Measurements from ENCODE around the gene MYH9. TPM values are rescaled to one million over a fixed set of nuclear protein-coding genes. Genes with fewer than 3 reads are reported as not detected.

The MYH9 gene
- total and polyA plus RNA-seq, 4 donors = 32.3 to 150 (median 98.7) TPM

DNA sequence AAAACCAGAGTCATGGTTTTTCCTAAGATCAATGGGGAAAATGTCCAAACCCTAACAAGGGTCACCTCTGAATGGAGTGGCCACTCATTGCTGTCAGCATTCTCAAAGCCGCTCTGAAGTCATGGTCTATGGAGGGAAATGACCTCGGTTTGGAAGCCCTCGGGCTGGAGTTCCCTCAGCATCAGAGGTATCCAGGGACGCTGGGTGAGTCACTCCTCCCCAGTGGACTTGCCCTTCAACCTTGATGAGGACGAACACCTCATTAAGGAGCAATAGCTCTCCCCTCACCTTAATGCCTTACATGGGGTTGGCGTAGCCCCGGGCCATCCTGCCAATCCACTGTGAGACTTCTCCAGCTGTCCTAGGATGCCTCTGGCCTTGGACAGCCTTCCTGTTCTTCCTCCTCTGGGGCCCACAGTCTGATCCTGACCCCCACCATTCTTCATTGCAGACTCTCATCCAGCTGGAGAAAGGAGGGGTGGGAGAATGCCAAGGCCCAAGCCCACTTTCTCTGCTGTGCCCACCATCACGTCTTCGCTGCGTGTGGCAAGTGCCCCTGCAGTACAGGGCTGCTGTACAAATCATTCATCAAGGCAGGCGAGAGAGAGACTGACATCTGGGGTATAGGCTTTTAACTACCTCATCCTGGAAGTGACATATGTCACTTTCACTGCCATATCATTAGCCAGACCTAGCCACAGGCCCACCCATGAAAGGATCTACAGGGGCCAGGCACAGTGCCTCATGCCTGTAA is 25.4 kb upstream of the MYH9 start (continued):
- TF ChIP-seq REST (IDR thresholded peaks at IDR 0.05) = no peak
- TF ChIP-seq CTCF (IDR thresholded peaks at IDR 0.05; ENCODE audit: low read depth, low read length, missing input control) = no peak

GRCh38 chr22:36411589-36412258 is 24.0 kb upstream of the MYH9 start:
- DNase-seq (ENCODE audit: low spot score) = no peak
- WGBS = 64% methylated on average over 6 of the region's 6 CpGs
- Histone ChIP-seq H3K36me3 (ENCODE audit: control insufficient read depth in 4 of 4, insufficient read depth in 3 of 4, low read depth in 1 of 4, low read length in 3 of 4) (no peaks in the 10 kb centered on the region), H3K9ac (ENCODE audit: low read depth in 1 of 2, low read length in 2 of 2) (no peak overlapping the region), H3K4me3 (ENCODE audit: low read depth in 1 of 3, low read length in 3 of 3) (no peak overlapping the region), H3K9me3 (ENCODE audit: control insufficient read depth in 4 of 4, low read length in 3 of 4) (no peaks in the 10 kb centered on the region), H3K4me1 (ENCODE audit: control insufficient read depth in 4 of 4, insufficient read depth in 4 of 4, low read length in 3 of 4) (peaks cover 0 to 9% (median 5%) of the 10 kb centered on the region in 4 donors), H3K27me3 (ENCODE audit: control insufficient read depth in 4 of 4, insufficient read depth in 4 of 4, low read length in 3 of 4) (no peaks in the 10 kb centered on the region), H3K27ac (ENCODE audit: low read depth in 1 of 2, low read length in 2 of 2) (no peak overlapping the region)
- peak in 1 of 2 donors; percentile 12 for TF ChIP-seq HNF4A (conservative IDR thresholded peaks at IDR 0.05)
- TF ChIP-seq RXRA (IDR thresholded peaks at IDR 0.05) = no peak

- Histone ChIP-seq H3K27ac (ENCODE audit: low read depth in 1 of 2, low read length in 2 of 2) (peak overlapping the region; percentile 39 to 82), H3K27me3 (ENCODE audit: control insufficient read depth in 4 of 4, insufficient read depth in 4 of 4, low read length in 3 of 4) (no peaks in the 10 kb centered on the region), H3K9me3 (ENCODE audit: control insufficient read depth in 4 of 4, low read length in 3 of 4) (no peaks in the 10 kb centered on the region), H3K4me1 (ENCODE audit: control insufficient read depth in 4 of 4, insufficient read depth in 4 of 4, low read length in 3 of 4) (peaks cover 0 to 9% (median 5%) of the 10 kb centered on the region in 4 donors), H3K4me3 (ENCODE audit: low read depth in 1 of 3, low read length in 3 of 3) (peak overlapping the region; percentile 45 to 68 (median 62)), H3K36me3 (ENCODE audit: control insufficient read depth in 4 of 4, insufficient read depth in 3 of 4, low read depth in 1 of 4, low read length in 3 of 4) (no peaks in the 10 kb centered on the region), H3K9ac (ENCODE audit: low read depth in 1 of 2, low read length in 2 of 2) (peak overlapping the region in 1 of 2 donors; percentile 60)
- 14% methylated on average over 56 of the region's 56 CpGs for WGBS
- DNase-seq (ENCODE audit: low spot score) = peak; percentile 77
- TF ChIP-seq, protein P1, sequence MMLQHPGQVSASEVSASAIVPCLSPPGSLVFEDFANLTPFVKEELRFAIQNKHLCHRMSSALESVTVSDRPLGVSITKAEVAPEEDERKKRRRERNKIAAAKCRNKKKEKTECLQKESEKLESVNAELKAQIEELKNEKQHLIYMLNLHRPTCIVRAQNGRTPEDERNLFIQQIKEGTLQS (IDR thresholded peaks at IDR 0.05) = no peak
- TF ChIP-seq JUND (IDR thresholded peaks at IDR 0.05) = no peak
- TF ChIP-seq, protein P2, sequence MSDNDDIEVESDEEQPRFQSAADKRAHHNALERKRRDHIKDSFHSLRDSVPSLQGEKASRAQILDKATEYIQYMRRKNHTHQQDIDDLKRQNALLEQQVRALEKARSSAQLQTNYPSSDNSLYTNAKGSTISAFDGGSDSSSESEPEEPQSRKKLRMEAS (IDR thresholded peaks at IDR 0.05) = peak; percentile 62
- TF ChIP-seq NR2F2 (IDR thresholded peaks at IDR 0.05) = peak; percentile 69
- TF ChIP-seq HNF4A (conservative IDR thresholded peaks at IDR 0.05) = peak in 1 of 2 donors; percentile 16
- peak; percentile 57 to 87 for TF ChIP-seq GABPA (IDR thresholded peaks at IDR 0.05 in 1 of 2, conservative IDR thresholded peaks at IDR 0.05 in 1 of 2)
- peak; percentile 69 for TF ChIP-seq REST (IDR thresholded peaks at IDR 0.05)
- no peak for TF ChIP-seq CTCF (IDR thresholded peaks at IDR 0.05; ENCODE audit: low read depth, low read length, missing input control)
- peak in 1 of 2 donors; percentile 36 for TF ChIP-seq RAD21 (IDR thresholded peaks at IDR 0.05)
- TF ChIP-seq SP1 (IDR thresholded peaks at IDR 0.05) = peak; percentile 55
- TF ChIP-seq RXRA (IDR thresholded peaks at IDR 0.05) = peak; percentile 53
- TF ChIP-seq YY1 (IDR thresholded peaks at IDR 0.05) = peak; percentile 67
These were observed 22.4 kb upstream of the MYH9 start for GRCh38 chr22:36409911-36410756.
